ENCODE measurements around the gene NR1I3. TPM values are rescaled to one million over a fixed set of nuclear protein-coding genes. Genes with fewer than 3 reads are reported as not detected.
A peak's percentile ranks its signal among the peaks of the same experiment; 100 is the strongest.

NR1I3 gene
- total and polyA plus RNA-seq, 2 of the 13 experiments (the other 11 are each of a cell fraction or from before 2014, with no cell fraction given), result 0.62 to 0.95 TPM

GRCh38 chr1:161218301-161219077, 19.5 kb downstream of the NR1I3 start (continued):
- TF ChIP-seq AFF4 (CRISPR knock-in tag; IDR thresholded peaks at IDR 0.05), result peak; percentile 5; the same call in 1 of the 2 replicates
- TF ChIP-seq FOXA3 (CRISPR knock-in tag; IDR thresholded peaks at IDR 0.05), result peak; percentile 88
- TF ChIP-seq ZNF7 (CRISPR knock-in tag; IDR thresholded peaks at IDR 0.05), result no peak
- no peak for TF ChIP-seq PLRG1 (conservative IDR thresholded peaks at IDR 0.05)
- no peak for TF ChIP-seq EED (CRISPR knock-in tag; IDR thresholded peaks at IDR 0.05)
- TF ChIP-seq ZNF557 (CRISPR knock-in tag; IDR thresholded peaks at IDR 0.05), result peak; percentile 59; the same call in 1 of the 2 replicates
- TF ChIP-seq TFDP1 (CRISPR knock-in tag; IDR thresholded peaks at IDR 0.05; ENCODE audit: borderline replicate concordance), result peak; percentile 16; the same call in 1 of the 2 replicates
- TF ChIP-seq ZNF558 (CRISPR knock-in tag; IDR thresholded peaks at IDR 0.05; ENCODE audit: borderline replicate concordance), result peak; percentile 66; the same call in 1 of the 2 replicates
- peak; percentile 12; the same call in 1 of the 2 replicates for TF ChIP-seq THAP11 (CRISPR knock-in tag; IDR thresholded peaks at IDR 0.05)
- no peak for TF ChIP-seq ZNF773 (CRISPR knock-in tag; IDR thresholded peaks at IDR 0.05; ENCODE audit: borderline replicate concordance)
- no peak for TF ChIP-seq PRMT3 (CRISPR knock-in tag; IDR thresholded peaks at IDR 0.05; ENCODE audit: borderline replicate concordance, low read depth)
- 0 out of 2 replicates have a peak, but pooled peaks have one; percentile 28 for TF ChIP-seq ZNF691 (CRISPR knock-in tag; IDR thresholded peaks at IDR 0.05; ENCODE audit: borderline replicate concordance, low read depth)
- no peak for TF ChIP-seq MIER2 (CRISPR knock-in tag; IDR thresholded peaks at IDR 0.05)
- TF ChIP-seq RORA (CRISPR knock-in tag; IDR thresholded peaks at IDR 0.05), result no peak
- peak; percentile 88 for TF ChIP-seq HNRNPH1 (optimal IDR thresholded peaks at IDR 0.05; ENCODE audit: low read depth, low read length)
- no peak for TF ChIP-seq ZZZ3 (CRISPR knock-in tag; IDR thresholded peaks at IDR 0.05; ENCODE audit: borderline replicate concordance)
- no peak for TF ChIP-seq TMF1 (CRISPR knock-in tag; IDR thresholded peaks at IDR 0.05; ENCODE audit: low read depth)
- TF ChIP-seq ZNF414 (CRISPR knock-in tag; IDR thresholded peaks at IDR 0.05), result peak; percentile 28; the same call in 1 of the 2 replicates
- TF ChIP-seq SIX1 (CRISPR knock-in tag; IDR thresholded peaks at IDR 0.05; ENCODE audit: borderline replicate concordance), result no peak
- TF ChIP-seq DDIT3 (CRISPR knock-in tag; IDR thresholded peaks at IDR 0.05), result no peak
- no peak for TF ChIP-seq POLR2AphosphoS2 (IDR thresholded peaks at IDR 0.05; ENCODE audit: low read depth, low read length)
- no peak for TF ChIP-seq RNF2 (conservative IDR thresholded peaks at IDR 0.05; ENCODE audit: low read depth)
- TF ChIP-seq POLR2AphosphoS5 (IDR thresholded peaks at IDR 0.05; ENCODE audit: low read depth, low read length), result peak; percentile 16; the same call in 1 of the 2 replicates
- TF ChIP-seq ZNF788 (CRISPR knock-in tag; IDR thresholded peaks at IDR 0.05; ENCODE audit: borderline replicate concordance), result peak; percentile 59; the same call in 1 of the 2 replicates
